Astrocyte (in vitro differentiated cells and primary cell): ENCODE data around the gene ACTR5. TPM values are rescaled to one million over a fixed set of nuclear protein-coding genes. Genes with fewer than 3 reads are reported as not detected.
A peak's percentile ranks its signal among the peaks of the same experiment; 100 is the strongest.

Experiments
- DNase-seq: peaks from one replicate; pipeline ENCODE4 v3.0.0-alpha.2; 2010; ENCODE audit warnings: low read depth
- FAIRE-seq: peaks from 2 replicates; lab custom pipeline; 2011; peaks lifted over from hg19 to GRCh38; lab: Jason Lieb, UNC
- H2AFZ ChIP-seq: 2 replicates; pipeline ENCODE4 v1.6.0; 2012; ENCODE audit warnings: low read depth, low read length, inconsistent platforms
- H3K27ac ChIP-seq: 2 replicates; pipeline ENCODE4 v1.5.1; 2011; ENCODE audit warnings: low read depth, low read length, inconsistent platforms
- H3K27me3 ChIP-seq: 2 replicates; pipeline ENCODE4 v1.6.0; 2011; ENCODE audit warnings: low read length, inconsistent platforms; ENCODE audit not compliant: insufficient read depth
- H3K36me3 ChIP-seq: 2 replicates; pipeline ENCODE4 v1.5.1; 2011; ENCODE audit warnings: low read length, inconsistent platforms; ENCODE audit not compliant: insufficient read depth
- H3K4me1 ChIP-seq: 2 replicates; pipeline ENCODE4 v1.5.1; 2011; ENCODE audit warnings: low read length, inconsistent platforms; ENCODE audit not compliant: insufficient read depth
- H3K4me2 ChIP-seq: 2 replicates; pipeline ENCODE4 v1.6.0; 2012; ENCODE audit warnings: low read length, inconsistent platforms
- H3K4me3 ChIP-seq: 2 replicates; pipeline ENCODE4 v1.5.1; 2011; ENCODE audit warnings: low read depth, mild to moderate bottlenecking, low read length, inconsistent platforms; ENCODE audit not compliant: insufficient read depth
- H3K79me2 ChIP-seq: 2 replicates; pipeline ENCODE4 v1.6.0; 2012; ENCODE audit warnings: mild to moderate bottlenecking, low read length, inconsistent platforms; ENCODE audit not compliant: insufficient read depth
- H3K9ac ChIP-seq: 2 replicates; pipeline ENCODE4 v1.6.0; 2012; ENCODE audit warnings: mild to moderate bottlenecking, low read length, inconsistent platforms
- H3K9me3 ChIP-seq: 2 replicates; pipeline ENCODE4 v1.5.1; 2012; ENCODE audit warnings: low read depth, mild to moderate bottlenecking, low read length, inconsistent platforms; ENCODE audit not compliant: insufficient read depth
- H4K20me1 ChIP-seq: 2 replicates; pipeline ENCODE4 v1.6.0; 2012; ENCODE audit warnings: low read length, inconsistent platforms; ENCODE audit not compliant: insufficient read depth
- H3K27ac Mint-ChIP-seq: one replicate; pipeline ENCODE4 v1.8.0; 2021; ENCODE audit warnings: mild to moderate bottlenecking, mixed read lengths; ENCODE audit not compliant: unreplicated experiment
- H3K27me3 Mint-ChIP-seq: one replicate; pipeline ENCODE4 v1.8.0; 2021; ENCODE audit warnings: low read depth, mixed read lengths; ENCODE audit not compliant: unreplicated experiment
- H3K36me3 Mint-ChIP-seq: one replicate; pipeline ENCODE4 v1.8.0; 2021; ENCODE audit warnings: low read depth, mixed read lengths; ENCODE audit not compliant: unreplicated experiment
- H3K4me1 Mint-ChIP-seq: one replicate; pipeline ENCODE4 v1.8.0; 2021; ENCODE audit warnings: low read depth, mixed read lengths; ENCODE audit not compliant: unreplicated experiment
- H3K4me3 Mint-ChIP-seq: one replicate; pipeline ENCODE4 v1.8.0; 2021; ENCODE audit warnings: mild to moderate bottlenecking, moderate library complexity, mixed read lengths; ENCODE audit not compliant: unreplicated experiment
- H3K9me3 Mint-ChIP-seq: one replicate; pipeline ENCODE4 v1.8.0; 2021; ENCODE audit warnings: mild to moderate bottlenecking, mixed read lengths; ENCODE audit not compliant: unreplicated experiment
- EZH2 ChIP-seq: IDR thresholded peaks from 2 replicates; pipeline ENCODE4 v1.6.1; 2012; ENCODE audit warnings: mild to moderate bottlenecking, low read length, inconsistent platforms; ENCODE audit not compliant: insufficient read depth
- total RNA-seq: library from RNA; stranded (reverse); gene quantifications from 2 replicates; pipeline ENCODE4 v1.2.1, GENCODE V29; 2021
- TF ChIP-seq, protein P1 (sequence below): IDR thresholded peaks from 2 replicates; pipeline ENCODE4 v1.5.1; 2011; ENCODE audit warnings: low read depth, mild to moderate bottlenecking, inconsistent platforms, low read length, moderate library complexity; ENCODE audit not compliant: insufficient read depth

Gene ACTR5
- total RNA-seq, 1 donor from 2014 or later, result 4.0 TPM

- no peak overlapping the region for H3K4me2 ChIP-seq
- Mint-ChIP-seq H3K9me3 (peaks cover 38% of the 10 kb centered on the region), H3K4me3 (peak overlapping the region; percentile 45), H3K27ac (no peak overlapping the region), H3K27me3 (peaks cover 86% of the 10 kb centered on the region), H3K4me1 (peaks cover 4% of the 10 kb centered on the region), H3K36me3 (peaks cover 11% of the 10 kb centered on the region)
- H3K4me1 ChIP-seq, result no peaks in the 10 kb centered on the region
- peaks cover 5% of the 10 kb centered on the region for H3K9me3 ChIP-seq
- H3K9ac ChIP-seq, result no peak overlapping the region
- TF ChIP-seq EZH2, result no peak
- TF ChIP-seq, protein P1, sequence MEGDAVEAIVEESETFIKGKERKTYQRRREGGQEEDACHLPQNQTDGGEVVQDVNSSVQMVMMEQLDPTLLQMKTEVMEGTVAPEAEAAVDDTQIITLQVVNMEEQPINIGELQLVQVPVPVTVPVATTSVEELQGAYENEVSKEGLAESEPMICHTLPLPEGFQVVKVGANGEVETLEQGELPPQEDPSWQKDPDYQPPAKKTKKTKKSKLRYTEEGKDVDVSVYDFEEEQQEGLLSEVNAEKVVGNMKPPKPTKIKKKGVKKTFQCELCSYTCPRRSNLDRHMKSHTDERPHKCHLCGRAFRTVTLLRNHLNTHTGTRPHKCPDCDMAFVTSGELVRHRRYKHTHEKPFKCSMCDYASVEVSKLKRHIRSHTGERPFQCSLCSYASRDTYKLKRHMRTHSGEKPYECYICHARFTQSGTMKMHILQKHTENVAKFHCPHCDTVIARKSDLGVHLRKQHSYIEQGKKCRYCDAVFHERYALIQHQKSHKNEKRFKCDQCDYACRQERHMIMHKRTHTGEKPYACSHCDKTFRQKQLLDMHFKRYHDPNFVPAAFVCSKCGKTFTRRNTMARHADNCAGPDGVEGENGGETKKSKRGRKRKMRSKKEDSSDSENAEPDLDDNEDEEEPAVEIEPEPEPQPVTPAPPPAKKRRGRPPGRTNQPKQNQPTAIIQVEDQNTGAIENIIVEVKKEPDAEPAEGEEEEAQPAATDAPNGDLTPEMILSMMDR, result no peak
- FAIRE-seq (no peak), DNase-seq (no peak)
- H3K4me3 ChIP-seq, result no peak overlapping the region
- H4K20me1 ChIP-seq, result peaks cover 16% of the 10 kb centered on the region
- H3K27me3 ChIP-seq, result peaks cover 89% of the 10 kb centered on the region
- H3K36me3 ChIP-seq, result no peaks in the 10 kb centered on the region
- no peaks in the 10 kb centered on the region for H3K79me2 ChIP-seq
- no peak overlapping the region for H2AFZ ChIP-seq
- no peak overlapping the region for H3K27ac ChIP-seq
Observed at GRCh38 chr20:38722683-38723016, 25.6 kb upstream of the ACTR5 start.

DNA sequence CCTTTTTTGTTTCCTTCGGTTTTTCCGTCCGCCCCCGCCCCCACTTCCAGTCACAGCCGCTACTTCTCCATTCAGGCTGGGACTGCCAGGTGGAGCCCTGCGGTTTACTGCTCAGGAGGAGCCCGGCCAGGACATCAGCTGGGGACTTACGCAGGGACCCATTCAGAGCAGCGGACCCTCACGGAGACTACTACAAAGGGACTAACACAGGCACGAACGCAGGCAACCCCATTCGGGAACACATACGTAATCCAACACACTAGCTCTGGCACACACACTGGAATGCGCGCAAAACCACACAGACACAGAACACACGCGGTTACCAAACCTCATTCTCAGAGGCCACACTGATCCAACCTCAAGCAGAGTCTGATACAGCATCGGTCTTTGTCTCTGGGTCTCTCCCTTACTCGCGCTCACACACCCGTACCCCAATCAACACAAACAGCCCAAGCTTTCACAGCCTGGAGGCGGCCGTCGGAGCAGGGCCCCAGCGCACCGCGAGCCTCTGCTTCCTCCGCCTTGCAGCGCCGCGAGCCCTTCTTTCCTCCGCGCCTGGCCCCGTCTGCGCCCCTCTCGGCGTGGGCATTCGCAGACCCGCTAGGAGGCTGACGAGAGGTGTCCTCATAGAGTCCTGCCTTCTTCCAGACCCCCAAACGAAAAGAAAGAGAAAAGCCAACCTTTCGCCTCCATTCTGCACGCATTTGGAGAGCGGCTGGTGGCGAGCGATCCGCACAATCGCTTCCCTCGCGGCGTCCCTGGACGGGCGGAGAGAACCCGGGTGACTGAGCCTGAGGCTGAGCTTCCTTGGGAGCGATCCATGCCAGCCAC lies 25.0 kb upstream of the ACTR5 start:
- Histone ChIP-seq H3K36me3 (no peaks in the 10 kb centered on the region), H3K4me3 (no peak overlapping the region), H3K27ac (no peak overlapping the region), H3K79me2 (no peaks in the 10 kb centered on the region), H2AFZ (no peak overlapping the region), H3K9ac (no peak overlapping the region), H3K4me1 (no peaks in the 10 kb centered on the region), H3K9me3 (peaks cover 9% of the 10 kb centered on the region), H3K4me2 (peak overlapping the region; percentile 33), H4K20me1 (peaks cover 16% of the 10 kb centered on the region), H3K27me3 (peaks cover 89% of the 10 kb centered on the region)
- DNase-seq (peak; percentile 30), FAIRE-seq (no peak)
- H3K27ac Mint-ChIP-seq, result peak overlapping the region; percentile 53
- TF ChIP-seq EZH2, result no peak
- TF ChIP-seq, protein P1, result no peak
- peaks cover 42% of the 10 kb centered on the region for H3K9me3 Mint-ChIP-seq
- peaks cover 86% of the 10 kb centered on the region for H3K27me3 Mint-ChIP-seq
- no peak overlapping the region for H3K4me3 Mint-ChIP-seq
- peaks cover 11% of the 10 kb centered on the region for H3K36me3 Mint-ChIP-seq
- H3K4me1 Mint-ChIP-seq, result peaks cover 4% of the 10 kb centered on the region
